Endothelial cell of hepatic sinusoid (primary cell): ENCODE data around the gene RWDD4.
"Not testable (repeated sequence)": the region's sequence is repeated elsewhere in the genome, so short reads cannot be mapped to it uniquely, and the experiment has no call there.

Source experiments
- in situ Hi-C: cut with HindIII; loops from 2 replicates; pipeline ENCODE4 v1.10.0; 2017; ENCODE audit warnings: low sequenced_read_pairs

Gene RWDD4

DNA sequence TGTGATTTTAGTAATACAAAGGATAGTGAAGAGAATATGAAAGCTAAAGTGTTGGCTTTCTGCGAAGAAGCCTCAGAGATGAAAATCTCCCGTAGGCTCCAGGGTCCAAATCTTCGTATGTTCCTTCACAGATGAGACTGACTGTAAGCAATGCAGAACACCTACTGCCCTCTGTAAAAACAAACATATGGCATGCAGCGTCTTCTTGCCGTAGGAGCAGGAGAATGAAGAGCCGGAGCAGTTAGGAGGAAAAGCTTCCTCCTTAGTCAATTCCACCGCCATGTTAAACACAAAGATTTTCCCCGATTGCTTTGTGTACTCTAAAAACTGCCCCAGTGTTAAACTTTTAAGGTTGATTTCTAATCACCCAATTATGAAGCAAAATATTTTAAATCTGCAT lies 22.5 kb downstream of the RWDD4 start:
- in situ Hi-C loops: no loop called here

DNA sequence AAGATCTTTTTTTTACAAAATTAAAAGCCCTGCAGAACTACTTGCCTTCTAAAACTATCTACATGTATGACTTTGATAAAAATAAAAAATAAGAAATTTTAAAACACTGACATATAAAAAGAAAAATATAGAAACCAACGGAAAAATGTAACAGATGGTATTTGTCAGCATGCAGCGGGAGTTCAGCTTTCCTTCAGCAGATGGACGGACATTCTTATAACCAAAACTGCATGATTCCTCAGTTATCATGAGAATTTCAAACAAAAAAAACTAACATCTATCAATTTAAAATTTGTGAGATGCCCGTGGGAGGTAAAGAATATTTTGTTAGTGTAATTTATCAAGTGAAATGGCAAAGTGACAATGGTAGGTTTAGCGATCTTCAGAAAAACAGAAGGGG lies 23.2 kb downstream of the RWDD4 start:
- in situ Hi-C loops: no loop called here

DNA sequence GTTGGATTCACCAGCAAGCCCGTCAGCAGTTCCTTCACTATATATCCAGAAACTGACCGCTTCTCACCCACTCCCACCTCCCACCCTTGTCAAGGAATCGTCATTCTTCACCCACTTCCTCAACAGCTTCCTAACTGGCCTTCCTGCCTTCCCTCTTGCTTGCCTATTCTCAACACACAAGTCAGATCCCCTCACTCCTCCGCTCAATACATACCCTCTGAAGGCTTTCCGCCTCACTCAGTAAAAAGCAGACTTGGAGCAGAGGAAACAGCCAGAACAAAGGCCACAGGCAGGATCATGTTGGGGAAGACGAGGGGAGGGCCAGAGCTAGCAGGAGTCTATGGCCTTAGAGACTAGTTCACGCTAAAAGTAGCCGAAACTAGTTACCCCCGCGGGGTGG lies 23.7 kb downstream of the RWDD4 start:
- in situ Hi-C loops: no loop called here

DNA sequence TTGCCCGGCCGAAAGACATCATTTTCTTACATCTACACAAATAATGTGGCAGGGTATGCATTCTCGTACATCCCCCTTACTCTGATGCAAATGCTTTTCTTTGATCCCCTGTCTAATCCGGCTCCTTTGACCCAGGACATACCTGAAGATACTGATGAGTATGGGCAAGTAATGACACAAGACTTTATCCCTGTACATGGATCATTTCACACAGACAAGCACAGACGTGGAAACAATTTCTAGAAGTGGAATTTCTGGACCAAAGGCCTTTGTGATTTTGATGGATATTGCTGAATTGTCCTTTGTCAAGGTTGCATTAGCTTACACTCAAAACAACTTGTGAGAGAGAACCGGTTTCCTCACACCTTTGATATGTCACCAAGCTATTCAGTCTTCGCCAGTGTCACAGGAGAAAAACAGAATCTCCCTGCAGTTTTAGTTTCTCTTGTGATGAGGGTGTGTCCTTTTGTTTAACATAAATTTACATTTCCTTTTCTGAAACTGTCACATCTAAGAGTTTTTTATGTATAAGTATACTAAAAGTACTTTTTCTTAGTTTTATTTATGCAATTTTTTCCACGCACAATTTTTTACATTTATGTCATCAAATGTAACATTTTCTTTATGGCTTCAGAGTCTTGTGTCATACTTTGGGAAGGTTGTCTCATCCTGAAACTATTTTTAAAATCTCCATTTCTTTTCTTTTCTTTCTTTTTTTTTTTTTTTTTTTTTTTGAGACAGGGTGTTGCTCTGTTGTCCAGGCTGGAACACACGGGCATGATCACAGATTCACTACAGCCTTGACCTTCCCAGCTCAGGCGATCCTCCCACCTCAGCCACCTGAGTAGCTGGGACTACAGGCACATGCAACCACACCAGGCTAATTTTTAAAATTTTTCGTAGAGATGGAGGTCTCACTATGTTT lies 25.2 kb downstream of the RWDD4 start:
- in situ Hi-C loops: no loop called here

DNA sequence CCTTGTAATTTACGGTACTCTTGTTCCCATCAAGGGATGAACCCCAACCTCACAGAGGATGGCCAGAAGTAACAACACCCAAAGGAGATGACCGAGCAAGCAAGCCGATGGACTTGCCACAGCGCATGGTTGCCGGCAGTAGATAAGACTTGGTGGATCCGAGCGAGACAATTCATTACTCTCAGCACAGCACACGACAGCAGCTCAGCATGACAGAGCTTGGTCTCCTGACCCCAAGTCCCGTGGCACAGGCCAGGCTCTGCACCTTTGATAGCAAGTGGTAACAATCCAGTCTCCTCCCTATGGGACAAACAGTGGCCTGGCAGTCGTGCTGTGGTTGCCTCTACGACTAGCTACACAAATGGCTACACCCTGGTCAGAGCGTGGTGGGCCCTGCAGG lies 26.3 kb downstream of the RWDD4 start:
- in situ Hi-C loops: no loop called here

DNA sequence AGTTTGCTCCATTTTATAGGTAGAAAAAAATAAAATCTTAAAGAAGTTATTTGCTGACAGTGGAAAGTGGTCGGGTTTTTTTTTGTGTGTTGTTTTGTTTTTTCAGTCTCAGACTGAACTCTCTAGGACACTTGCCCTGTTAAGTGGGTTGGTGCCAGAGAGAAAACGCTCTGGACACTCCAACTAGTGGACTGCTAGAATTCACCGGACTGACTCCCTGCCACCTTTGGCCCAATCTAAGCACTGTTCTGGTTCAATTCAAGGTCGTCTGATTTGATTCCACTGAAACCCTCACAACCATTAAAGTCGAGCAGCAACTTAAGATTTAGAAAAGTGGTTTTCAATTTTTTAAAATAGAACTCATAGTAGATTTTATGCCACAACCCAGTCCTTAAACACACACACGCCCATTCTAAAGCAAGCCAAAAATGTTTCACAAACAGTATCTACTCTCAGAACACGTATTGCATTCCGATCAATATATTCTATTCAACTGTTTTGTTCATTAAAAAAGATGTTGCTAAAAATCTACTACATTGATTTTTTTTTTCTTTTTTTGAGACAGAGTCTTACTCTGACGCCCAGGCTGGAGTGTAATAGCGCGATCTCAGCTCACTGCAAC lies 27.3 kb downstream of the RWDD4 start:
- in situ Hi-C loops: no loop called here

DNA sequence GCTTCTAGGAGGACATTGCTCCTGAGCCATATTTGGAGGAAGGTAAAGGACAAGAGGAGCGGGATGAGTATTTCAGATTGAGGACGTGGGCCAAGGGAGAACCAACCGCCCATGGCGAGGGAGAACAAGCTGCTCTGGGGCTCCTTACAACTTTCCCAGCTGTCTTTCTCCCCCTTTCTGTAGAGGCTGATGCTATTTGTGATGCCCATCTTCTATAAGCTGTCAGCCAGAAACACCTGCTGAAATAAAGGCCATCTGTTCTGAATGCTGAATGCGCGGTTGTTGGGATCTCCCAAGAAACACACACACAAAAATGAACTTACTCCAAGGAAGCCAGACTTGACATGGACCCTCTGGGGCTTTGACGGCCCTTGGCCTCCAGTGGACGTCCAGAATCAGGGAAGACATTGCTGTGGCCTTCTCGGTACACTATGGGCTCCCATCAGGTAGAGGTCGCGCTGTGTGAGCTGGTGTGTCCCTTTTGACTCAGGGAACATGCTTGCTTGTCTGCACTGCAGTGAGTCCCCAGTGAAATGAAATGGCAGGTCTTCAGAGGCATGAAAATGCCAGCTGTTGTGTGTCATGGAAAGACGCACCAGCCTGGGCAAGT lies 30.9 kb downstream of the RWDD4 start:
- in situ Hi-C loops: no loop called here

DNA sequence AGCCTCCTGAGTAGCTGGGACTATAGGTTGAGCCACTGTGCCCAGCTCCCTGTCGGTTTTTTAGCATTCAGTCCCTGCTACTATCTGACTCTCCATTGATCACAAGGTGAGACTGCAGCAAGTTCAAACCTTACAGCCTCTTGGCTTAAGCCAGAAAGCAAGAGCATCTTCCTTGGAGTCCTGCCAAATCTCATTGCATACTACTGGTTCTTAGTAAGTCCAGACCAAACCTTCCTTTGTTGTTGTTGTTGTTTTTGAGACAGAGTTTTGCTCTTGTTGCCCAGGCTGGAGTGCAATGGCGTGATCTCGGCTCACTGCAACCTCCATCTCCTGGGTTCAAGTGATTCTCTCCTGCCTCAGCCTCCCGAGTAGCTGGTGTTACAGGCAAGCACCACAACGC lies 31.7 kb downstream of the RWDD4 start:
- in situ Hi-C loops: not testable (repeated sequence)

DNA sequence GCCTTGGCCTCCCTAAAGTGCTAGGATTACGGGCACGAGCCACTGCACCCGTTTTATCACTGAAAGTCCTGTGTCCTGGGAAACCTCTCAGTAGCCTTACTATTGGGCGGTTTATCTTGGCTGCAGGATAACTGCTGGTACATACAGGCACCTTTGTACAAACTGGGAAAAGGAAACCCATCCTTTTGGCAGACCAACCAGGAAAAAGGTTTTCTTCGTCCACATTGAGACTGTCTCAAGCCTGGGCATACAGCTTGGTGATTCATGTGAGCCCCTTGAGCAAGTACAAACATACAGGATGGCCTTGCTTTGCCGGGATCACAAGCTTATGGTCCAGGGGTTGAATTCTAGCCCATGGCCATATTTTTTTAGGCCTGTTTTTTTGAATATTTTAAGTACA lies 32.8 kb downstream of the RWDD4 start:
- in situ Hi-C loops: no loop called here

DNA sequence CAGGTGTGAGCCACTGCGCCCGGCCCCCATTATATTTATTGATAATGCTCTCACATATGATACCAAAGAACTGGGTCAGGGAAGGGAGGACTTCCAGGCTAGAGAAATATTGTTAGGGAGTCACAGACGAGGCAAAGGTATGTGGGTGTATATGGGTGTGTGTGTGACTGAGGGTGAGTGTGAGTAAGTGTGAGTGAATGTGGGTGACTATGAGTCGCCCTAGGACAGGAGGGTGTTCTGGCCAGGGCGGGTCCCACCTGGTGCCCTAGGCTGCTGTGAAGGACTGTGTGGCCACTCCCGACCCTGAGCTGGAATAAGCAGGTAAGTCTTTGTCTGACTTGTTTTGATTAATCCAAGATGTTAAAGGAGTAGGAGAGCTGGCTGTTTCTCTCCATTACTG lies 34.4 kb downstream of the RWDD4 start:
- in situ Hi-C loops: loop anchor here (5.0 kb wide), 1 partner anchor 38 kb away; no protein-coding TSS in a partner anchor

DNA sequence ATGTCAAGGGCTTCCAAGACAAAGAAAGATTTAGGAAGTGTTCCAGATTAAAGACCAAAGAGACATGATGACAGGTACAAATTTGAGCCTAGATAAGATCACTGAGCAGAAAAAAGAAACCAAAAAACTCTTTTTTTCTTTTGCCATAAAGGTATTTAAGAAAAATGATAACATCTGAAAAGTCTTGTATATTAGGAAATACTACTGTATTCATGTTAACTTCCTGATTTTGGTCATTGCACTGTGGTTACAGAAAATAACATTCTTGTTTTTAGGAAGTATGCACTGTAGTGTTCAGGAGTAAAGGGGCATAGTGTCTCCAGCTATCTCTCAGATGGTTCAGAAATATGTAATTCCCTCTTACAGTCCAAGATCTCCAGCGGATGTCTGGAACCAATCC lies 37.1 kb downstream of the RWDD4 start:
- in situ Hi-C loops: loop anchor here (5.0 kb wide), 1 partner anchor 40 kb away; no protein-coding TSS in a partner anchor

DNA sequence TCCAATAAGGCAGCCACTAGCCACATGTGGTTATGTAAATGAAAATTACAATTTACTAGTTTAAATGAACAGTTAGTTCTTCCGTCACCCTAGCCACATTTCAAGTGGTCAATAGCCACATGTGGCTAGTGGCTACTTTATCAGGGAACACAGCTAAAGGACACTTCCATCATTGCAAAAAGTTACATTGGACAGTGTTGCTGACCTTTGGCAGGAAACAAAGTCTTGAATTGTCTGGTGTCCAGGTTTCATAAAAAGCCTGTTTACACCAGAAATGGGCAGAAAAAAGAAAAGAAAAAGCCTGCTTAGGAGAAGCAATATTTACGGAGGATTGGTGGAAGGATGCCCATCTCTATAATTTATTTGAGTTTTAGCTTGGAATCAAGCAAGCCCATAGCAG lies 38.6 kb downstream of the RWDD4 start:
- in situ Hi-C loops: loop anchor here (5.0 kb wide), 1 partner anchor 42 kb away; no protein-coding TSS in a partner anchor

DNA sequence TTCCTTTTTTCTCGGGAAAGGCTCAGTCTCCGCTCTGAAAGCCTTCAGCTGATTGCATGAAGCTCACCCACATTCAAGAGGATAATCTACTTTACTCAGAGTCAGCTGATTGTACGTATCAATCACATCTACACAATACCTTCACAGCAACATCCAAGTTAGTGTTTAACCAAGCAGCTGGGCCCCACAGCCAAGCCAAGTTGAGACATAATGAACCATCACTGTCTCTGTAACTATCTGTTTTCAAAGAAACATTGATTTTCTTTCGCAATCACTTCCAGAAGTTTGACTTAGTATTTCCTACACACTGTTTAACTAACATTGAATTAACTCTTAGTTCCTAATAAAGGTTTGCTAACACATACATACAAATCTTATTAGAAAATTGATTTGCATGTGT lies 40.3 kb downstream of the RWDD4 start:
- in situ Hi-C loops: no loop called here

DNA sequence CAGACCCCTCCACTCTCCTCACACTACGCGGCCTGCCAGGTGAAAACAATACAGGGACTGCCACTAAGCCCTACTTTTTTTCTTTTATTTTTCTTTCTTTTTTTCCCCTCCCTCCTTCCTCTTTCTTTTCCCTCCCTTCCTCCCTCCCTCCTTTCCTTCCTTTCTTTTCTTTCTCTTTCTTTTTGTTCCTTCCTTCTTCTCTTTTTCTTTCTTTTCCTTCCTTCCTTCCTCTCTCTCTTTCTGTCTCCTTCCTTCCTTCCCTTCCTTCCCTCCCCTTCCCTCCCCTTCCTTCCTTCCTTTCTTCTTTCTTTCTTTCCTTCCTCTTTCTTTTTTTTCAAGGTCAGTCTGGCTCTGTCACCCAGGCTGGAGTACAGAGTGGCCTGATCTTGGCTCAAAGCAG lies 41.9 kb downstream of the RWDD4 start:
- in situ Hi-C loops: no loop called here

DNA sequence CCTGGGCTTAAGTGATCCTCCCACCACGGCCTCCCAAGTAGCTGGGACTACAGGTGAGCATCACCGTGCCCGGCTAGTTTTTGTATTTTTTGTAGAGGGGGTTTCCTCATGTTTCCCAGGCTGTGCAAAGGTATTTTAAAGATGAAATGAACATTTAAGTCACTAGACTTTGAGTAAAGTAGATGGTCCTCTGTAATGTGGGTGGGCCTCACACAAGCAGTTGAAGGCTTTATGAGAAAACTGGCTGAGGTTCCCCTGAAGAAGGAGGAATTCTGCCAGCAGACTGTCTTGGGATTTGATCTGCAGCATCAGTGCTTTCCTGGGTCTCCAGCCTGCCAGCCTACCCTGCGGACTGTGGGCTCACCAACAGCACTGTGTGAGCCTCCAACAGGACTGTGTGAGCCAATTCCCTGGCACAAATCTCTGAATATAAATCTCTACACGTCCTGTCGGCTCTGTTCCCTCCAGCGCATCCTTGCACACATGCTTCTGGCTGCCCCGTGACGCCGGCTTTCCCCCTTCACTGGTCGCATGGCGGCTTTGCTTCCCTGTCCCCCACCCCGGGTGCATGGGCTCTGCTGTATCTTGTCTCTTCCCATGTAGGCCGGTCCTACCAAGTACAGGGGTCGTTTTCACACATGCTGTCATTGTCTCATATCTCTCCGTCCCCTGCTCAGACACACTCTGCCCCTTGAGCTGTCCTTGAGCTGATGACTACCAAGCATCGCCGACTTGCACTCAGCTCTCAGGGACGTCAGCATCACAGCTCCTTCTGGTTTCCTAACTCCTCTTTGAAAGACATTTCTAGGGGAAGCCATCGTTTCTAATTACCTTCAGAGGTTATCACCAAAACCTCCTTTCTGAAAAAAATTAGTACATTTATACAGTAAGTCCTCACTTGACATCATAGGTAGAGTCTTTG lies 46.4 kb downstream of the RWDD4 start:
- in situ Hi-C loops: no loop called here

DNA sequence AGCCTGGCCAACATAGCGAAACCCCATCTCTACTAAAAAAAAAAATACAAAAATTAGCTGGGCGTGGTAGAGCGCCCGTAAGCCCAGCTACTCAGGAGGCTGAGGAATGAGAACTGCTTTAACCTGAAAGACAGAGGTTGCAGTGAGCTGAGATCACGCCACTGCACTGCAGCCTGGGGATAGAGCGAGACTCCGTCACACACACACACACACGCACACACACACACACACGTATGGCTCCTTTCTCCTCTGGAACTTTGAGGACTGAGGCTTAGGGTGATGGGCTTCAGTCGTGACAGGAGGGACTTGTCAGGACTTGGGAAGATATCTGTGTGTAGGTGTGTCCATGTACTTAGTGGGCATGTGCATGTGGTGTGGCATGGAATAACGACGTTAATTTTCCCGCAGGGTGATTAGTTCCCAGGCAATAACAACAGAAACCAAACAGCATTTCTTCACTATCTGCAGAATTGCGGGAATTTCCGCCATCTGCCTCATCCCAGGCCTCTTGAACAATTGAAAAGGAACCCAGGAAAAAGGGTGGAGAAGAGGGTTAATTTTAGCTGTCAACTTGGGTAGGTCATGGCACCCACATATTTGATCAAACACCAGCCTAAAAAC lies 47.7 kb downstream of the RWDD4 start:
- in situ Hi-C loops: no loop called here

DNA sequence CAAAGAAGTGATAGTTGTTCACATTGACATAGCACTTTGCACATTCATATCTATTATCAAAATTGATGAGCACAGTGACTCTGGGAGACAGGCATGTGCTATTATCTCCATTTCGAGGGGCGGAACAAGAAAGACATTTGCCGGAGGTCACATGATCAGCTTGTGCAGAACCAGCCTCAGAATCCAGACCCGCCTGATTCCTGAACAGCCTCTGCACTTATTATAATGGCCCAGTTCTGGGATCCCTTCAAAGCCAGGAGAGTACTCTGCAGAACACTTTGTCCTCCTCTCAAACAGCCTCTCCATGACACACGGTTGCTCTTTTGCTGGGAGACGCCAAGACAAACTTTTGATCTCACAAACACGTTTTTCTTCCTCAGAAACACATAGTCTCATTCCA lies 48.4 kb downstream of the RWDD4 start:
- in situ Hi-C loops: no loop called here

DNA sequence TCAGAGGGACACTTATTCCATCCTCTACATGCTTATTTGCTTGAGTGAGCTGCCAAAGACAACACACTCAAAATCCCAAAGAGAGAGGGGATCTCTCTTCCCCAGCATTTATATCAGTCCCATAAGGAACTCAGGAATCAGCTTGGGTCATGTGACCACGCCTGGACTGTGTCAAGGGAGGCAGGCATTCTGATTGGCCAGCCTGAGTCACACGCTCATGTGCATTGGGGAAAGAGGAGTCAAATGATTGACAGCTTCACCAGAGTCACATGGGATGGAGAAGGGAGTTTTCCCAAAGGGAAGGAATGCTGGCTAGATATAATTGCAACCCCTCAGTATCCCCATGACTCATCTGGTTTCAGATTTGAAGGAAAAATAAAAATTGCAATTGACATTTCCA lies 49.0 kb downstream of the RWDD4 start:
- in situ Hi-C loops: no loop called here

DNA sequence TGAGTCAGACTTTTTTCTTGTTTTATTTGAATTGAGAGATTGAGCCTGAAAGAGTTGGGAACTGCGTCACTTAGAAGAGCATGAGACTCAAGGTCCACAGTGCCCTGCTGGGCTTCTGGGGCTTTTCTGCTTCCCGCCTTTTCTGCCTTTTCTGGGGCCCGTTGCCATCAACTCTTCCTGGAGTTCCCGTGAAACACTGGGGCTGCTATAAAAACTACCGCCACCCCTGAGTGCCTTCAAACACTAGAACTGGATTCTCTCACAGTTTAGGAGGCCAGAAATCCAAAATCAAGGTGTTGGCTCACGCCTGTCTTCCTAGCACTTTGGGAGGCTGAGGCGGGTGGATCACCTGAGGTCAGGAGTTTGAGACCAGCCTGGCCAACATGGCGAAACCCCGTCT lies 49.8 kb downstream of the RWDD4 start:
- in situ Hi-C loops: no loop called here

DNA sequence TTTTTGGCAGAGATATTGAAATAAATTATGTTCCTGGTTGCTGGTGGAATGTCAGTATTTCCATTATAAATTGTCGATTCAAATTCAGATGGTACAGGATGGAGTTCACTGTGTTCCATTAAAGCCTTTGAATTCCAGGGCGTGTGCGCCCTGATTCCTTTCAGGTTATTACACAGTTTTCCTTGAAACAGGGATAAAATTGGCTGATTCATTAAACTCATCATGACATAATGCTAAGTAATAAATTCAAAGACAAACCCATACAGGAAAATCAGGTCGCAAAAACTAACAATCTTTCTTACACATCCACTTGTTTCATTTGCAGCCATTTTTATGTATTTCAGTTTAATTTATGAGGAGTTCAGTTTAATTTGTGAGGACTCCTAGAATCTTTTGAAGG lies 51.1 kb downstream of the RWDD4 start:
- in situ Hi-C loops: no loop called here
